Loucy (cell line): ENCODE measurements around the gene ARHGAP15.

Source experiments
- H2AFZ ChIP-seq: fragments of 200-600 bp; sonication (generic); 2 replicates; pipeline ENCODE4 v1.6.0; 2016; ENCODE audit warnings: antibody characterized with exemption, mild to moderate bottlenecking, low read length, moderate library complexity
- H3F3A ChIP-seq: fragments of 200-600 bp; 2 replicates; pipeline ENCODE4 v1.6.0; 2016; ENCODE audit warnings: antibody characterized with exemption, low read depth, mild to moderate bottlenecking
- H3K27me3 ChIP-seq: fragments of 200-600 bp; sonication (generic); 2 replicates; pipeline ENCODE4 v1.6.1; 2014; ENCODE audit warnings: low read length, mild to moderate bottlenecking; ENCODE audit not compliant: insufficient read depth, poor library complexity, severe bottlenecking
- H3K36me3 ChIP-seq: fragments of 200-600 bp; sonication (generic); 2 replicates; pipeline ENCODE4 v1.6.1; 2016; ENCODE audit warnings: low read length; ENCODE audit not compliant: insufficient read depth
- H3K4me1 ChIP-seq: fragments of 200-600 bp; sonication (generic); 2 replicates; pipeline ENCODE4 v1.5.1; 2014; ENCODE audit warnings: low read length, mild to moderate bottlenecking; ENCODE audit not compliant: insufficient read depth, poor library complexity, severe bottlenecking
- H3K4me2 ChIP-seq: fragments of 200-600 bp; sonication (generic); 2 replicates; pipeline ENCODE4 v1.6.0; 2014; ENCODE audit warnings: antibody characterized with exemption, low read length, low read depth, mild to moderate bottlenecking; ENCODE audit not compliant: poor library complexity, severe bottlenecking
- H3K4me3 ChIP-seq: fragments of 200-600 bp; sonication (generic); 2 replicates; pipeline ENCODE4 v1.5.1; 2014; ENCODE audit warnings: low read length, mild to moderate bottlenecking, mixed read lengths; ENCODE audit not compliant: poor library complexity, severe bottlenecking
- H3K79me2 ChIP-seq: fragments of 200-600 bp; sonication (generic); 2 replicates; pipeline ENCODE4 v1.6.1; 2014; ENCODE audit warnings: low read length; ENCODE audit not compliant: insufficient read depth
- H3K9ac ChIP-seq: fragments of 200-600 bp; sonication (generic); 2 replicates; pipeline ENCODE4 v1.6.0; 2014; ENCODE audit warnings: mild to moderate bottlenecking, low read depth, low read length, moderate library complexity; ENCODE audit not compliant: poor library complexity, severe bottlenecking
- H3K9me2 ChIP-seq: fragments of 200-600 bp; sonication (generic); replicated peaks from 2 replicates; pipeline ENCODE4 v1.6.1; 2016; ENCODE audit warnings: low read depth, low read length, mixed read lengths
- H3K9me3 ChIP-seq: fragments of 200-600 bp; sonication (generic); 2 replicates; pipeline ENCODE4 v1.6.1; 2014; ENCODE audit warnings: mild to moderate bottlenecking, antibody characterized with exemption, low read length, low read depth; ENCODE audit not compliant: insufficient read depth
- H4K20me1 ChIP-seq: fragments of 200-600 bp; sonication (generic); 2 replicates; pipeline ENCODE4 v1.6.0; 2014; ENCODE audit warnings: antibody characterized with exemption, low read length, mild to moderate bottlenecking; ENCODE audit not compliant: insufficient read depth, poor library complexity, severe bottlenecking
- CTCF ChIP-seq: fragments of 200-600 bp; sonication (generic); conservative IDR thresholded peaks from 2 replicates; pipeline ENCODE4 v1.5.1; 2014; ENCODE audit warnings: mild to moderate bottlenecking, antibody characterized with exemption, low read length
- EZH2phosphoT487 ChIP-seq: fragments of 200-600 bp; IDR thresholded peaks from 2 replicates; pipeline ENCODE4 v1.6.1; 2018; ENCODE audit warnings: antibody characterized with exemption, mild to moderate bottlenecking, moderate library complexity, borderline replicate concordance

ARHGAP15 gene

GRCh38 chr2:143615562-143615961 is 486.3 kb downstream of the ARHGAP15 start:
- H3K4me2 ChIP-seq = peak overlapping the region; percentile 44
- TF ChIP-seq EZH2phosphoT487 (no peak), CTCF (no peak)

GRCh38 chr2:143616452-143616851 is 487.2 kb downstream of the ARHGAP15 start:
- H3K9me2 ChIP-seq = no peaks in the 10 kb centered on the region
- no peak overlapping the region for H2AFZ ChIP-seq
- H3K36me3 ChIP-seq = peaks cover 3% of the 10 kb centered on the region; the same call in 1 of the 2 replicates
- H3K4me1 ChIP-seq = peaks cover 13% of the 10 kb centered on the region
- H3K9me3 ChIP-seq = no peaks in the 10 kb centered on the region
- no peak overlapping the region for H3K9ac ChIP-seq
- no peak overlapping the region for H3K4me3 ChIP-seq
- H4K20me1 ChIP-seq = peaks cover 3% of the 10 kb centered on the region
- peaks cover 7% of the 10 kb centered on the region; the same call in 1 of the 2 replicates for H3F3A ChIP-seq
- TF ChIP-seq EZH2phosphoT487 (no peak), CTCF (no peak)
- H3K27me3 ChIP-seq = no peaks in the 10 kb centered on the region
- 0 out of 2 replicates have a peak, but pooled peaks cover 2% of the 10 kb centered on the region for H3K79me2 ChIP-seq
- peak overlapping the region; percentile 44 for H3K4me2 ChIP-seq

More at GRCh38 chr2:143615562-143615961, 486.3 kb downstream of the ARHGAP15 start:
- no peaks in the 10 kb centered on the region for H3K9me3 ChIP-seq
- peaks cover 7% of the 10 kb centered on the region; the same call in 1 of the 2 replicates for H3F3A ChIP-seq
- no peak overlapping the region for H3K4me3 ChIP-seq
- no peaks in the 10 kb centered on the region for H3K9me2 ChIP-seq
- H3K79me2 ChIP-seq = 0 out of 2 replicates have a peak, but pooled peaks cover 2% of the 10 kb centered on the region
- H3K9ac ChIP-seq = no peak overlapping the region
- no peaks in the 10 kb centered on the region for H3K27me3 ChIP-seq
- no peak overlapping the region for H2AFZ ChIP-seq
- H3K4me1 ChIP-seq = peaks cover 13% of the 10 kb centered on the region
- H4K20me1 ChIP-seq = peaks cover 3% of the 10 kb centered on the region
- peaks cover 3% of the 10 kb centered on the region; the same call in 1 of the 2 replicates for H3K36me3 ChIP-seq

- H3F3A ChIP-seq = peaks cover 7% of the 10 kb centered on the region; the same call in 1 of the 2 replicates
- no peak overlapping the region for H2AFZ ChIP-seq
- H3K9ac ChIP-seq = no peak overlapping the region
- no peak for TF ChIP-seq CTCF
- TF ChIP-seq EZH2phosphoT487 = no peak
- H3K4me1 ChIP-seq = peaks cover 13% of the 10 kb centered on the region
- no peak overlapping the region for H3K4me3 ChIP-seq
- 0 out of 2 replicates have a peak, but pooled peaks cover 2% of the 10 kb centered on the region for H3K79me2 ChIP-seq
- no peaks in the 10 kb centered on the region for H3K27me3 ChIP-seq
- H3K9me3 ChIP-seq = no peaks in the 10 kb centered on the region
- H4K20me1 ChIP-seq = peaks cover 3% of the 10 kb centered on the region
- H3K36me3 ChIP-seq = peaks cover 3% of the 10 kb centered on the region; the same call in 1 of the 2 replicates
- H3K4me2 ChIP-seq = no peak overlapping the region
- no peaks in the 10 kb centered on the region for H3K9me2 ChIP-seq
These were observed 488.7 kb downstream of the ARHGAP15 start for GRCh38 chr2:143617803-143618415.
